ENCODE measurements around the gene KCND2. TPM values are rescaled to one million over a fixed set of nuclear protein-coding genes. Genes with fewer than 3 reads are reported as not detected.

KCND2 gene
- total and polyA plus RNA-seq, 2 of the 4 experiments (the other 2 are of a cell fraction): under 0.01 TPM; not detected in 1

- H3K23ac ChIP-seq (ENCODE audit: low read depth, low read length): no peak overlapping the region
- no peak for DNase-seq
- in situ Hi-C loops (cut with MboI; ENCODE audit: low sequenced_read_pairs) (no loop called here), intact Hi-C loops (cut with micrococcal nuclease) (no loop called here), dilution Hi-C loops (cut with HindIII; ENCODE audit: low sequenced_read_pairs, unreplicated experiment) (no loop called here)
- no peak overlapping the region for H3K14ac ChIP-seq (replicated peaks; ENCODE audit: low read depth, low read length)
- H3K56ac ChIP-seq (ENCODE audit: extremely low read depth, insufficient read depth, low read length): no peak overlapping the region
- H2BK120ac ChIP-seq (ENCODE audit: low read depth, low read length): no peak overlapping the region
- no peak overlapping the region for H2BK20ac ChIP-seq (ENCODE audit: low read depth, low read length)
- no peaks in the 10 kb centered on the region for H3K27me3 ChIP-seq (ENCODE audit: control insufficient read depth, insufficient read depth, low read length)
- H2AK5ac ChIP-seq (ENCODE audit: low read depth, low read length): no peak overlapping the region
- H2AFZ ChIP-seq (replicated peaks; ENCODE audit: low read length, poor library complexity): no peak overlapping the region
- ATAC-seq (ENCODE audit: low read depth): no peak
- no peak overlapping the region for H3K9ac ChIP-seq (ENCODE audit: low read depth, low read length)
- no peak overlapping the region for H3K4me2 ChIP-seq (ENCODE audit: low read depth, low read length)
- no TSS peak for BruUV-seq (replicated peaks)
- no peak overlapping the region for H2BK5ac ChIP-seq (ENCODE audit: low read depth, low read length, poor library complexity, severe bottlenecking)
- no peaks in the 10 kb centered on the region for H3K4me1 ChIP-seq (ENCODE audit: control insufficient read depth, insufficient read depth, low read length)
- H3K4ac ChIP-seq (ENCODE audit: low read depth, low read length): no peak overlapping the region
- H2BK15ac ChIP-seq (ENCODE audit: low read depth, low read length): no peak overlapping the region
- no peaks in the 10 kb centered on the region for H3K36me3 ChIP-seq (ENCODE audit: control insufficient read depth, insufficient read depth, low read length)
- H3K4me3 ChIP-seq (ENCODE audit: insufficient read depth, low read depth, low read length): no peak overlapping the region
- H3K27ac ChIP-seq (ENCODE audit: insufficient read depth, low read length): no peak overlapping the region
- H3K9me3 ChIP-seq (ENCODE audit: control insufficient read depth, insufficient read depth, low read length): no peaks in the 10 kb centered on the region
- H4K8ac ChIP-seq (ENCODE audit: low read depth in 2 of 2, low read length in 2 of 2): no peak overlapping the region
- no peak overlapping the region for H4K91ac ChIP-seq (ENCODE audit: insufficient read depth, low read depth, low read length)
- no peak overlapping the region for H2AK9ac ChIP-seq (replicated peaks; ENCODE audit: low read depth, low read length, poor library complexity)
- no peaks in the 10 kb centered on the region for H3K9me1 ChIP-seq (ENCODE audit: insufficient read depth, low read length)
- no peak overlapping the region for H4K5ac ChIP-seq (ENCODE audit: low read depth, low read length)
- no peaks in the 10 kb centered on the region for H3K79me1 ChIP-seq (ENCODE audit: low read depth in 1 of 2, low read length in 2 of 2)
- H4K20me1 ChIP-seq (ENCODE audit: insufficient read depth, low read length): no peaks in the 10 kb centered on the region
- POLR2A ChIA-PET (ENCODE audit: unreplicated experiment): interaction anchor here (0.6 kb wide), 1 partner anchor 42 kb away, joined by 4 read pairs; no protein-coding TSS in a partner anchor
- TF ChIP-seq POLR2A (IDR thresholded peaks at IDR 0.05; ENCODE audit: low read depth, low read length) (no peak), CHD1 (IDR thresholded peaks at IDR 0.05; ENCODE audit: low read depth, low read length) (no peak), RFX5 (IDR thresholded peaks at IDR 0.05; ENCODE audit: low read depth, low read length) (no peak), RAD21 (IDR thresholded peaks at IDR 0.05; ENCODE audit: low read length) (no peak), USF2 (IDR thresholded peaks at IDR 0.05; ENCODE audit: low read depth, low read length) (no peak), SMC3 (IDR thresholded peaks at IDR 0.05; ENCODE audit: low read depth, low read length) (no peak), FOS (IDR thresholded peaks at IDR 0.05; ENCODE audit: low read depth, low read length) (no peak), CEBPB (IDR thresholded peaks at IDR 0.05; ENCODE audit: low read depth, low read length) (no peak), CTCF (conservative IDR thresholded peaks at IDR 0.05; ENCODE audit: low read depth, low read length) (no peak), MAFK (IDR thresholded peaks at IDR 0.05; ENCODE audit: low read depth, low read length) (no peak)
- CTCF ChIA-PET: interaction anchor here (1.1 kb wide), 1 partner anchor 43 kb away, joined by 5 read pairs; no protein-coding TSS in a partner anchor
- WGBS, 2 experiments (ENCODE audit: extremely low coverage in 2 of 2, insufficient read length in 1 of 2): no CpG with 5 or more reads among the region's 3 CpGs
- H3K18ac ChIP-seq (ENCODE audit: low read depth, low read length): no peak overlapping the region
These were observed 239.7 kb downstream of the KCND2 start for GRCh38 chr7:120512701-120513100.
